Measurements from ENCODE around the gene EFNA3. TPM values are rescaled to one million over a fixed set of nuclear protein-coding genes. Genes with fewer than 3 reads are reported as not detected.
A peak's percentile ranks its signal among the peaks of the same experiment; 100 is the strongest.

The EFNA3 gene
- total RNA-seq, 1 donor from 2014 or later: 14.6 TPM

DNA sequence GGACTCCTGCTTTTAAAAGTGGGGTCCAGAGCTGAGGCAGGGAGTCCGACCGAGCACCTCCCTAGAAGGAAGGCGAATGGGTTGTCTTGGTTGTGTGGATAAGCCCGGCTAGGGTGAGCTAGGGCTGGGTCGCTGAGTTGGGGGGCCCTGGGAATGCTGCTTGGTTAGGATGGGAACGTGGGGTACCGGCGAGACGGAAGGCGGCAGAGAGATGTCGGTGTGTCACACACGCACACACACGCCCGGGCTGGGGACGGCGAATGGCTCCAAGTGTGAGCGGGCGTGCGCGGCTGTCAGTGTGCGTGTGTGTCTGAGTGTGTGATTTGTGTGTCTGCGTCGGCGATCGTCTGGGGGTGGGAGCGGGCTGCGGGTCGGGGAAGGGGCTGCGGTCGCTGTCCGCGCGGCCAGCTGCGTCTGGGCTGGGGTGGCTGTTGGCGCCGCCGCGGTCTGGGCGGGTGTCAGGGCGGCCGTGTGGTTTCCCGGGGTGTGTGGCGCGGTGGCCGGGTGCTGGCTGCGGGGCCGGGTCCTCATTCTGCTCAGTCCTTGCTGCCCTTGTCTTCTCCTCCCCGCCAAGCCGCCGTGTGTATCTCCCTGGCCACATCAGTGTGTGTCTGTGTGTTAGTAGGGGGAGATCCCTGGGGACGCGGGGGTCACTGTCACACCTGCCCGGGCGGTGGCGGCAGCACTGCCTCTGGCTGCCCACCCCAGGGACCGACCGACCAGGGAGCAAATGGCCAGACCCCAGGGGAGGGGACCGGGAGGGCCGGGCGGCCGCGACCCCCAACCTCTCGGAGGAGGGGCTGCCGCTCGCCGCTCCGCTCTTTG is 1.1 kb downstream of the EFNA3 start:
- H3K27me3 Mint-ChIP-seq (ENCODE audit: unreplicated experiment): peaks cover 36% of the 10 kb centered on the region

DNA sequence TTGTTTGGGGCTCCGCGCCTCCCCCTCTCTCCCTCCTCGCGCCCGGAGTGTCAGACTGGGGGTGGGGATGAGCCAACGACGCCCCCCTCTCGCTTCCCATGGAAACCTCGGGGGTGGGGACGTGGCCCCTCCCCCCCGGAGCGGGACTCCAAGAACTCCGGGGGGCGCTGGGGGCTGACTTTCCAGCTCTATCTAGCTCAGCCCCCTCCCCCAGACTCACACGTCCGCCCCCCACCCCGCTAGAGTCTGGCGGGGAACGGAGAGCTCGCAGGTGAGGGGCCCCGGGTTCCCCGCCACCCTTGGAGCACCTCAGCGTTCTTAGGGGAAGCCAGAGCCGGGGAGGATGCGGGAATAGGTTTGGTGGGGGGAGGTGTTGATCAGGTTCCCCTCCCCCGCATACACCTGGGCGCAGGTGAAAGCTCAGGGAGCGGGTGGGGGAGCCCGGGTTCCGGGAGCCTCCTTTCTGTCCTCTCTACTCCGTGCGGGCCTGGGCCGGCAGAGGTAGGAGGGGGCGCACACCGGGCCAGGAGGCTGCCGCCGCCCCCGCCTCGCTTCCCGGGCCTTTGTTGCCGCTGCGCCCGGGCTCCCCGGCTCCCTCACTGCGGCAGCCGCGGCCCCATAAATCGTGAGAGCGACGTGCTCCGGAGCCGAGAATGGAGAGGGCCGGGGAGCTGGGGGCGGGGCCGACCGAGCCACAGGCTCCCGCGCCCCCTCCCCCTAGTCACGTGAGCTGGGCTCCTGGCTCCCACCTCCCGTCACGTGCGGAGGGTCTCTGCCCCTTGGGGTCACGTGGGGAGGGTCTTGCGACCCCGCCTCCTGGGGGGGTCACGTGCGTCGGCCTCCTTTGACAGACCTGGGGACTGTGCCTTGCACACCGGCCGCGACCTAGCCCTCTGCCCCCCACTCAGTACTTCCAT is 1.9 kb downstream of the EFNA3 start:
- TF ChIP-seq, protein P1, sequence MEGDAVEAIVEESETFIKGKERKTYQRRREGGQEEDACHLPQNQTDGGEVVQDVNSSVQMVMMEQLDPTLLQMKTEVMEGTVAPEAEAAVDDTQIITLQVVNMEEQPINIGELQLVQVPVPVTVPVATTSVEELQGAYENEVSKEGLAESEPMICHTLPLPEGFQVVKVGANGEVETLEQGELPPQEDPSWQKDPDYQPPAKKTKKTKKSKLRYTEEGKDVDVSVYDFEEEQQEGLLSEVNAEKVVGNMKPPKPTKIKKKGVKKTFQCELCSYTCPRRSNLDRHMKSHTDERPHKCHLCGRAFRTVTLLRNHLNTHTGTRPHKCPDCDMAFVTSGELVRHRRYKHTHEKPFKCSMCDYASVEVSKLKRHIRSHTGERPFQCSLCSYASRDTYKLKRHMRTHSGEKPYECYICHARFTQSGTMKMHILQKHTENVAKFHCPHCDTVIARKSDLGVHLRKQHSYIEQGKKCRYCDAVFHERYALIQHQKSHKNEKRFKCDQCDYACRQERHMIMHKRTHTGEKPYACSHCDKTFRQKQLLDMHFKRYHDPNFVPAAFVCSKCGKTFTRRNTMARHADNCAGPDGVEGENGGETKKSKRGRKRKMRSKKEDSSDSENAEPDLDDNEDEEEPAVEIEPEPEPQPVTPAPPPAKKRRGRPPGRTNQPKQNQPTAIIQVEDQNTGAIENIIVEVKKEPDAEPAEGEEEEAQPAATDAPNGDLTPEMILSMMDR (IDR thresholded peaks at IDR 0.05; ENCODE audit: partially characterized antibody, unreplicated experiment): no peak
- Mint-ChIP-seq H3K36me3 (ENCODE audit: unreplicated experiment) (no peaks in the 10 kb centered on the region), H3K9me3 (ENCODE audit: unreplicated experiment) (peaks cover 20% of the 10 kb centered on the region), H3K4me1 (ENCODE audit: low read depth, unreplicated experiment) (peaks cover 34% of the 10 kb centered on the region), H3K4me3 (ENCODE audit: unreplicated experiment) (peak overlapping the region; percentile 99), H3K27me3 (ENCODE audit: unreplicated experiment) (peaks cover 37% of the 10 kb centered on the region), H3K27ac (ENCODE audit: unreplicated experiment) (no peak overlapping the region)
- DNase-seq: peak; percentile 87

More for the DNA sequence above, 1.1 kb downstream of the EFNA3 start:
- Mint-ChIP-seq H3K36me3 (ENCODE audit: unreplicated experiment) (no peaks in the 10 kb centered on the region), H3K4me1 (ENCODE audit: low read depth, unreplicated experiment) (peaks cover 39% of the 10 kb centered on the region), H3K27ac (ENCODE audit: unreplicated experiment) (peak overlapping the region; percentile 59), H3K4me3 (ENCODE audit: unreplicated experiment) (peak overlapping the region; percentile 92), H3K9me3 (ENCODE audit: unreplicated experiment) (peaks cover 18% of the 10 kb centered on the region)
- TF ChIP-seq, protein P1 (IDR thresholded peaks at IDR 0.05; ENCODE audit: partially characterized antibody, unreplicated experiment): no peak
- DNase-seq: peak; percentile 56

DNA sequence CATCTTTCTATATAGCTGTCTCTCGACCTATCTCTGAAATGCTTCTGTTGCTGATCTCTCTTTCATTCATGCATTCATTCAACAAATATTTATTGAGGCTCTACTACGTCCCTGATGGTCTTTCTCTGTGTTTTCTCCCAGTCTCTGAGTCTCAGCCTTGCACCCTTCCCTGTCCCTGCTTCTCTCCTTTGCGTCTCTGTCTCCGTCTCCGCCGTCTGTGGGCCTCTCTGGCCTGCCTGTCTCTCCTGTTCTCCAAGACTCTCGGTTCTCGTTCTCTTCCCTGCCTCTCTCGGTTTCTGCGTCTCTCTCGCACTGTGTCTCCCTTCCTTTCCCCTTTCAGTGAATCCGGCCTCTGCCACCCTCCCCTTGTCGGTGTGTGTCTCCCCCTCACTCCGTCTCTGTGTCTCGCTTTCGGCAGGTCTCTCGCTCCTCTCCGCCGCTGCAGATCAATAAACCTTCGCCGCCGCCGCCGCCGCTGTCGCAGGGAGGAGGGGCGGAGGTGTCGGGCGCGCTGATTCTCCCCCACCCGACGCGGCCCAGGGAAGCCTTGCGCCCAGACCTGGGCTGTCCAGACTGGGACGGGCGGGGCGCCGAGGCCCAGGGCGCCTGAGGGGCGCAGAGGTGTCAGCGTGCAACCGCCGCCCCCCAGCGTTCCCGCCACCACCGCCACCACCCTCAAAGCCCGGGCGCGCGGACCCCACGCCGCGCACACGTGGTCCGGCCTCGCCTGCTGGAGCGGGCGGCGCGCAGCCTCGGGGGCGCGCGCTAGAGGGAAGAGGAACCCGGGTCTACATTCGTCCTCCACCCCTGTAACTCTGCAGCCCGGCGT is 3.0 kb downstream of the EFNA3 start:
- Mint-ChIP-seq H3K27ac (ENCODE audit: unreplicated experiment) (peak overlapping the region; percentile 94), H3K27me3 (ENCODE audit: unreplicated experiment) (peaks cover 35% of the 10 kb centered on the region), H3K4me1 (ENCODE audit: low read depth, unreplicated experiment) (peaks cover 33% of the 10 kb centered on the region), H3K36me3 (ENCODE audit: unreplicated experiment) (no peaks in the 10 kb centered on the region), H3K4me3 (ENCODE audit: unreplicated experiment) (peak overlapping the region; percentile 99), H3K9me3 (ENCODE audit: unreplicated experiment) (peaks cover 18% of the 10 kb centered on the region)
- DNase-seq: peak; percentile 66
- TF ChIP-seq, protein P1 (IDR thresholded peaks at IDR 0.05; ENCODE audit: partially characterized antibody, unreplicated experiment): no peak

DNA sequence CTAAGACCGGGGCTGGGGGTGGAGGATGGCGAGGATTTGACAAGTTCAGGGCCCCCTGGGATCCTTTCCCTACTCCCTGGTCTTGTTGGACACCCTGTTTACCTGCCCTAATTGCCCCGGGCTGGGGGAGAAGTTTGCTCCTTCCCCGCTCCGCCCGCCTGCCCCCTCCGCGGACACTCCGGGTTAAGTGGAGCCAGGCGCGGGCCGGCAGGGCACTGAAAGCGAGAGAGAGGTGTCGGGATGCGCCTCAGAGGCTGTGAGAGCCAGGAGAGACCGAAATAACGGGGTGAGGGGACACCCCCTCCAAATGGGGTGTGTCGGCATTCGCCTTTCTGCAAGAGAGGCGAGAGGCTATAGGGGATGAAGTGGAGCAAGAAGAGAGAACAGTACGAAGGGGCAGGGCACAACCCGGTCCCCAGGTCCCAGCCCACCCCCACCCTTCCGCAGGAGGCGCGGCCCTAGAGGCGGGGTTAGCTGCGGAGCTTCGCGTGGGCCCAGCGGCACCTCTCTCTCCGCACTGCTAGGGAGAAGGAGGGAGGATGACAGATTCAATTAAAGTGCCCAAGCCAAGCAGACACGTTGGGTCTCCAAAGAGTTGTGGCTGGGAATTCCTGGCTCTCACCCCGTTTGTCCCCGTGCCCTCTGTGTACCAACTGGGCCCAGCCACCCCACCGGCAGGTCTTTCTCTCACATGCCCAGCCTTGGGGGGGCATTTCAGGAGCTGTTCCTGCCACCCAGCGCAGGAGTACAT is 3.8 kb downstream of the EFNA3 start:
- Mint-ChIP-seq H3K27me3 (ENCODE audit: unreplicated experiment) (peaks cover 35% of the 10 kb centered on the region), H3K4me1 (ENCODE audit: low read depth, unreplicated experiment) (peaks cover 31% of the 10 kb centered on the region), H3K9me3 (ENCODE audit: unreplicated experiment) (peaks cover 21% of the 10 kb centered on the region), H3K27ac (ENCODE audit: unreplicated experiment) (no peak overlapping the region), H3K36me3 (ENCODE audit: unreplicated experiment) (no peaks in the 10 kb centered on the region), H3K4me3 (ENCODE audit: unreplicated experiment) (peak overlapping the region; percentile 69)
- TF ChIP-seq, protein P1 (IDR thresholded peaks at IDR 0.05; ENCODE audit: partially characterized antibody, unreplicated experiment): no peak
- no peak for DNase-seq
